ENCODE measurements around the gene TYROBP.
"Not testable (repeated sequence)": the region's sequence is repeated elsewhere in the genome, so short reads cannot be mapped to it uniquely, and the experiment has no call there.

TYROBP gene

DNA sequence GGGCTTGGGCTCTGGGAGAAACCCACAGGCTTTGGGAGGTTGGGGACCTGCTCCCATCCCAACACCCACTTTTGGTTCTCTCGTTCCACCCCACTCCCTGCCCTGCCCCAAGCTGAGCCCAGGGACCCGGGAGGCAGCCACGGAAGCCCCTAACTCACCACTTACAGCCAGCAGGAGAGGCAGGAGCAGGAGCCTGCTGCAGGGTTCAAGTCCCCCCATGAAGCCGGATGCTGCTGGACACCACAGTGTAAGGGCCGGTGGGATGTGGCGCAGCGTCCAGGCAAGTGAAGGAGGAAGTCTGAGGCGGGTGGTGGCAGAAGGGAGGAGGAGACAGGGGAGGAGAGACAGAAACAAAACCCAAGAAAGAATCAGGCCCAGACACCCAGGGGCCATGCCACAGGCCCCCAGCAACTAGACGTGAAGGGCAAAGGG, at the start of gene TYROBP:
TSS of gene TYROBP (minus strand) at position 286 of the 432 bp plus-strand sequence. CDS start at position 219, 67 bp downstream.
- no peak for DNase-seq (ENCODE audit: low read depth in 2 of 2)

DNA sequence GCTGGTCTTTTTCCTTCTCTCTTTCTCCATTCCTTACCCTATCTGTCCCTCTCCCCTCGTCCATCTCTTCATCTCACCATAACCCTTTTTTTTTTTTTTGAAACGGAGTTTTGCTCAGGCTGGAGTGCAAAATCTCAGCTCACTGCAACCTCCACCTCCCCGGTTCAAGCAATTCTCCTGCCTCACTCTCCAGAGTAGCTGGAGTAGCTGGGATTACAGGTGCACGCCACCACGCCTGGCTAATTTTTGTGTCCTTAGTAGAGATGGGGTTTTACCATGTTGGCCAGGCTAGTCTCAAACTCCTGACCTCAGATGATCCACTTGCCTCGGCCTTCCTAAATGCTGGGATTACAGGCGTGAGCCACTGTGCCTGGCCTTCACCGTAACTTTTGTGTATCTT, 49.3 kb upstream of the TYROBP start:
- not testable (repeated sequence) for DNase-seq (ENCODE audit: low read depth in 2 of 2)

DNA sequence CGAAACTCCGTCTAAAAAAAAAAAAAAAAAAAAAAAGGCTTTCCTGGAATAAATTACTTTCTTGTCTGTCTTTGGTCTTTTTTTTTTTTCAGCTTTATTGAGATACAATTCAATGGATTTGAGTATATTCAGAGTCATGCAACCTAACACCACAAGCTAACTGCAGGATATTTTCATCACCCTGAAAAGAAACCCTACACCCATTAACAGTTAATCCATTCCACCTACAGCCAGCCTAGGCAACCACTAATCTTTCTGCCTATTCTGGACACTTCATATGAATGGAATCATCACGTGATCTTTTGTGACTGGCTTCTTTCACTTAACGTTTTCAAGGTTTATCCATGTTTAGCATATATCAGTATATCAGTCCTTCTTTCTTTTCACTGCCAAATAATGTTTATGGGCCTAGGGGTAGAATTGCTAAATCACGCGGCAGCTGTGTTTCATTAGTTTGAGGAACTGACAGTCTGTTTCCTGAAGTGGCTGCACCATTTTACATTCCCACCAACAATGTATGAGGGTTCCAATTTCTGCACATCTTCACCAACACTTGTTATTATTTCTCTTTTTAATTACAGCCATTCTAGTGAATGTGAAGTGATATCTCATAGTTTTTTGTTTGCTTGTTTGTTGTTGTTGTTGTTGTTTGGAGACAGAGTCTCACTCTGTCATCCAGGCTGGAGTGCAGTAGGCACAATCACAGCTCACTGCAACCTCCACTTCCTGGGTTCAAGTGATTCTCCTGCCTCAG, 48.0 kb upstream of the TYROBP start:
- DNase-seq (ENCODE audit: low read depth in 2 of 2), result no peak

DNA sequence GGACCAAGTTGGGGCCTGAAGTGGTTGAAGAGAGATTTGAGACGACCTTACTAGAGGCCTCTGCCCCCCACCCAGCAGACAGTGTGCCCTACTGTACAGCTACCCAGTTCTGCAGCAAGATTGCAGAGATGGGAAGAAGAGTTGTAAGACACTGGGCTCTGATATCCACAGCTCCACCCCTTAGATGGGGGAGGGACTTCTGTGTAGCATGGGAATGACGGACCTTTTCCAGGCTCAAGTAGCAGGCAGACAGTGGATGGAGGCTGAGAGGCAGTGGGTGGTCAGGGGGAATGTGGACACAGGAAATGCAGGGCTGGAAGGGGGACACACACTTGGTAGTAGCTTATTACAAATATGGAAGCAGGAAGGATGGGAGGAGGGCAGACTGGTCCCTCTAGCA, 41.0 kb upstream of the TYROBP start:
- DNase-seq (ENCODE audit: low read depth in 2 of 2), result no peak

DNA sequence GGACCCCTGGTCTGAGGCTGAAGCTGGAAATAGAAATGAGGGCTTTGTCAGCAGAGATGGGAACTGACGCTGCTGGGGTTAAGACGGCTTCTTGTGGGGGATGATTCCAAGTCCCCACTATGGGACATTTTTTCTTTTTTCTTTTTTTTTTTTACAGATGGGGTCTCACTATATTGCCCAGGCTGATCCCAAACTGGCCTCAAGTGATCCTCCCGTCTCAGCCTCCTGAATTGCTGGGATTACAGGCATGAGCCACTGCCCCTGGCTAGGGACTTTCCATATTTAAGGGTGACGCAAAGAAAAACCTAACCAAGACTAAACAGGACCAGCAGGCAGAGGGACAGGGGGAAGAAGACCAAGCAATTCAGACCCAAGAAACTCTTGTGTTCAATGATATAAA, 38.1 kb upstream of the TYROBP start:
- no peak for DNase-seq (ENCODE audit: low read depth in 2 of 2)

DNA sequence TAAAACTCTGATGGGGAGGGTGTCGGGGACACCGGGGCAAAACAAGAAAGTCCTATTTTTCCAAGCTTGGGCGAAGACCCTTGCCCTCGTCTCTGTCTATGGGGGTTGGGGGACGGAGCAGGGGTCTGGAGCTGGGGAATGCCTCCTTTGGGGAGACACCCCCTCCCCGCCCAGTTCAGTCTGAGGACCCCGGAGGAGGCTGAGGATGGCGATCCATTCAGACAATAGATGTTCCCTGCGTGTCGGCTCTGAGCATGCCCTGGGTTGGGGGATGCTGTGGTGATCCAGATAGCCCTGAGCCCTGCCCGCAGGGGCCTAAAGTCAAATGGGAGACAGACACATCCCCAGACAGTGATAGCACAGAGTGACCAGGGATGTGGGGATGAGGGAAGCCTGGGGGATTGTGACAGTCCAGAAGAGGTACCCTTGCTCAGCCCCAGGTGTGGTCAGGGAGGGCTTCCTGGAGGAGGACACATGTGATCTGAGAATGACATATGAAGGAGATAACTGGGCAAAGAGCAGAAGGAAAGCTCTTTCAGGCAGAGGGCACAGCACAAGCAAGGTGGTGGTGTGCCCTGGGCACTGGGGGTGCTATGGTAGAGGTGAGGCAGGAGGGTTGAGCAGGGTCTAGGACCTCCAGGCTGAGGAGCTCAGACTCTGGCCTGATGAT, 37.2 kb upstream of the TYROBP start:
- DNase-seq (ENCODE audit: low read depth in 2 of 2), result no peak

DNA sequence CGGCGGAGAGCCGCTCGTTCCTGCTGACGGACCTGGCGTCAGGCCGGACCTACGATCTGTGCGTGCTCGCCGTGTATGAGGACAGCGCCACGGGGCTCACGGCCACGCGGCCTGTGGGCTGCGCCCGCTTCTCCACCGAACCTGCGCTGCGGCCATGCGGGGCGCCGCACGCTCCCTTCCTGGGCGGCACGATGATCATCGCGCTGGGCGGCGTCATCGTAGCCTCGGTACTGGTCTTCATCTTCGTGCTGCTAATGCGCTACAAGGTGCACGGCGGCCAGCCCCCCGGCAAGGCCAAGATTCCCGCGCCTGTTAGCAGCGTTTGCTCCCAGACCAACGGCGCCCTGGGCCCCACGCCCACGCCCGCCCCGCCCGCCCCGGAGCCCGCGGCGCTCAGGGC, 36.5 kb upstream of the TYROBP start:
- no peak for DNase-seq (ENCODE audit: low read depth in 2 of 2)

DNA sequence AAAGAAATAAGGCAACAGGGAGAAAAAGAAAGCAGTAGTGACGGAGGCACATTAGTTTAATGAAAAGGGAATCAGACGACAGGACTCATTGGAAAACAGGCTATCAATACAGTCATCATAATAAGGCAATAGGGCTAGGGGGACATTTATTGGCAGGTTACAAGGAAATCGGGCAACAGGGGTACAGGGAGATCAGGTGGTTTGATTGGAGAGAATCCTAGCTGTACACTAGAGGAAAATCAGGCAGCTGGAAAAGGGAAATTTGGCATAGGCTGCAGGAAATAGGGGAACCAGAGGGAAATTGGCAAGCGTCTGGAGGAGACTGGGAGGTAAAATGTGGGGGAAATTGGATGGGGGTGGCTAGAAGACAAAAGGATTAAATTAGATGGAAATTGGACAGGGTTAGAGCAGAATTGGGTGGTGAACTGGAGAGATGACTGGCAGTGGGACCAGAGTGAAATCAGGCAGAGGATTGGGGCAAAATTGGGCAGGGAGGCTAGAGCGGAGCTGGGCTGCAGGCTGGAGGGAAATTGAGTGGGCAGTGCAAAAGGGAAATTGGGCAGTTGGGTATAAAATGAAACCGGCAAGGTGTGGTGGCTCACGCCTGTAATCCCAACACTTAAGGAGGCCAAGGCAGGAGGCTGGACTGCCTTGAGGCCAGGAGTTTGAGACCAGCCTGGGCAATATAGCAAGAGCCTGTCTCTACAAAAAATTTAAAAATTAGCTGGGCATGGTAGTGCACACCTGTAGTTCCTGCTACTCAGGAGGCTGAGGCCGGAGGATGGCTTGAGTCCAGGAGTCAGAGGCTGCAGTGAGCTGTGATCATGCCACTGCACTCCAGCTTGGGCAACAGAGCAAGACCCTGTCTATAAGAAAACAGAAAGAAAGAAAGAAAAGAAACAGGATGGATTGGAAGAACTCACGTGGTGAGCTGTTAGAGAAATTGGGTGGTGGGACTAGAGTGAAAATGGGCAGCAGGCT, 35.5 kb upstream of the TYROBP start:
- DNase-seq (ENCODE audit: low read depth in 2 of 2), result no peak

DNA sequence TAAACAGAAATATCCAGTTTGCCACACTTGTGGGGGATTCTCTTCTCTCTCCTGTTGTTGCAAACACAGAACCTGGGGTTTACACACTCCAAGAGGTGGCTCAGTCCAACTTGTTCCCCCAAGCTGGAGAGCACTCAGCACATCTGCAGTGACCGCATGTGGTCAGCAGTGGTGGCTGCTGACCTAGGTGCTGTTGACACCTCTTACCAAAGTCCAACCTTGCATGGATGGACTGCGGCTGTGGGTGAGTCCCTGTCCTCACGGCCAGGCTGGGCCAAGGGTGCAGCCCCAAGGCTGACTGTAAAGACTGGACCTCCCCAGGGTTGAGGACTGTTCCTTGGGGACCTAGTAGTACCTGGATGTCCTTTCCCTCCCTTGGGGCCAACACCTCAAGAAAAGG, 34.1 kb upstream of the TYROBP start:
- DNase-seq (ENCODE audit: low read depth in 2 of 2), result no peak

DNA sequence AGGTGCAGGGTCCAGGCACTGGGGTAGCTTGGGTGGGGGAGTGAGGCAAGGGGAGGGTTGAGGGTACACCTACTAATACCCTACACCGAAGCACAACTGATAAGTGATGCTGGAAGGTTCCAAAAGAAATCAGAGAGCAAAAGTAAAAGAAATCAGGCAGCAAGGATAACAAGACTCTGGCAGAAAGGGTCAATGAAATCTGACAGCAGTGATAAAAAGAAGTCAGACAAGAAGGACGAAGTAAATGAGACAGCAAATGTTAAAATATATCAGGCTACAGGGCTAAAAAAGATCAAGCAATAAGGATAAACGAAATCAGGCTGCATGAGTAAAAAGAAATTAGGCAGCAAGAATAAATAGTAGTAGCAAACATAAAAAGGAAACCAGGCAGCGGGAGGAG, 32.7 kb upstream of the TYROBP start:
- no peak for DNase-seq (ENCODE audit: low read depth in 2 of 2)

DNA sequence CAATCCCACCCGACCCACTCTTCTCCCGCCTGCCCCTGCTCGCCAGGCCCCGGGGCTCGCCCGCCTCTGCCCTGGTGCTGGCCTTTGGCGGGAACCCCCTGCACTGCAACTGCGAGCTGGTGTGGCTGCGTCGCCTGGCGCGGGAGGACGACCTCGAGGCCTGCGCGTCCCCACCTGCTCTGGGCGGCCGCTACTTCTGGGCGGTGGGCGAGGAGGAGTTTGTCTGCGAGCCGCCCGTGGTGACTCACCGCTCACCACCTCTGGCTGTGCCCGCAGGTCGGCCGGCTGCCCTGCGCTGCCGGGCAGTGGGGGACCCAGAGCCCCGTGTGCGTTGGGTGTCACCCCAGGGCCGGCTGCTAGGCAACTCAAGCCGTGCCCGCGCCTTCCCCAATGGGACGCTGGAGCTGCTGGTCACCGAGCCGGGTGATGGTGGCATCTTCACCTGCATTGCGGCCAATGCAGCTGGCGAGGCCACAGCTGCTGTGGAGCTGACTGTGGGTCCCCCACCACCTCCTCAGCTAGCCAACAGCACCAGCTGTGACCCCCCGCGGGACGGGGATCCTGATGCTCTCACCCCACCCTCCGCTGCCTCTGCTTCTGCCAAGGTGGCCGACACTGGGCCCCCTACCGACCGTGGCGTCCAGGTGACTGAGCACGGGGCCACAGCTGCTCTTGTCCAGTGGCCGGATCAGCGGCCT, 32.1 kb upstream of the TYROBP start:
- no peak for DNase-seq (ENCODE audit: low read depth in 2 of 2)

DNA sequence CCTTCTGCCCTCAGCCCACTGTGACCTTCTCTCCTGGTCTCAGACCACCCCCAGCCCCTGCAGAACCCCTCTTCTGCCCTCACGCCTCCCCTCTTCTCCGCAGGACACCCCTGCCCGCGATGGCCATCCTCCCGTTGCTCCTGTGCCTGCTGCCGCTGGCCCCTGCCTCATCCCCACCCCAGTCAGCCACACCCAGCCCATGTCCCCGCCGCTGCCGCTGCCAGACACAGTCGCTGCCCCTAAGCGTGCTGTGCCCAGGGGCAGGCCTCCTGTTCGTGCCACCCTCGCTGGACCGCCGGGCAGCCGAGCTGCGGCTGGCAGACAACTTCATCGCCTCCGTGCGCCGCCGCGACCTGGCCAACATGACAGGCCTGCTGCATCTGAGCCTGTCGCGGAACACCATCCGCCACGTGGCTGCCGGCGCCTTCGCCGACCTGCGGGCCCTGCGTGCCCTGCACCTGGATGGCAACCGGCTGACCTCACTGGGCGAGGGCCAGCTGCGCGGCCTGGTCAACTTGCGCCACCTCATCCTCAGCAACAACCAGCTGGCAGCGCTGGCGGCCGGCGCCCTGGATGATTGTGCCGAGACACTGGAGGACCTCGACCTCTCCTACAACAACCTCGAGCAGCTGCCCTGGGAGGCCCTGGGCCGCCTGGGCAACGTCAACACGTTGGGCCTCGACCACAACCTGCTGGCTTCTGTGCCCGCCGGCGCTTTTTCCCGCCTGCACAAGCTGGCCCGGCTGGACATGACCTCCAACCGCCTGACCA, 31.4 kb upstream of the TYROBP start:
- no peak for DNase-seq (ENCODE audit: low read depth in 2 of 2)

DNA sequence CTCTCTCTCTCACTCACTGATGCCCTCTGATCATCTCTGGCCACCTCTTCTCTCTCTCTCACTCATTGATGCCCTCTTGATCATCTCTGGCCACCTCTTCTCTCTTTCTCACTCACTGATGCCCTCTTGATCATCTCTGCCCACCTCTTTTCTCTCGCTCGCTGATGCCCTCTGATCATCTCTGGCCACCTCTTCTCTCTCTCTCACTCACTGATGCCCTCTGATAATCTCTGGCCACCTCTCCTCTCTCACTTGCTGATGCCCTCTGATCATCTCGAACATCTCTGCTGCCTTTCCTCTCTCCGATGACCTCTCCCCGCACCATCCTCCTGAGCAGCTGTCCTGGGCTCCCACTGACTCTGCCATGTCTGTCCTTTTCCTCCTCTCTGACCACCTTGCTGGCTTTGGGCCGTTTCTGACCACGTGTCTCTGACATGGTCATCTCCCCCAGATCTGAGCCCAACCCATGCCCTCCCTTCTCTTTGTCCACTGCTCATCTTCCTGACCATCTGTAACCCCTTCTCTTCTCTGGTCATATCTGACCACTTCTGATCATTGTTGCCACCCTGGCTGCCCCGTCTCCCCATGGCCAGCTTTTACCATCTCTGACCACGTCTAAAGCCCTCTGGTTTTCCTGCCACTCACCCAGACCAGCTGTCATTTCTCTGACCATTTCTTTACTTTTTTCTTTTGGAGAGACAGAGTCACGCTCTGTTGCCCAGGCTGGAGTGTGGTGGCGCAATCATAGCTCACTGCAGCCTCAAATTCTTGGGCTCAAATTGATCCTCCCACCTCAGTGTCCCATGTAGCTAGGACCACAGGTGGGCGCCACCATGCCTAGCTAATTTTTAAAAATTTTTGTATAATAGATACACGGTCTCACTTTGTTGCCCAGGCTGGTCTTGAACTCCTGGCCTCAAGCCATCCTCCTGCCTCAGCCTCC, 30.5 kb upstream of the TYROBP start:
- no peak for DNase-seq (ENCODE audit: low read depth in 2 of 2)

DNA sequence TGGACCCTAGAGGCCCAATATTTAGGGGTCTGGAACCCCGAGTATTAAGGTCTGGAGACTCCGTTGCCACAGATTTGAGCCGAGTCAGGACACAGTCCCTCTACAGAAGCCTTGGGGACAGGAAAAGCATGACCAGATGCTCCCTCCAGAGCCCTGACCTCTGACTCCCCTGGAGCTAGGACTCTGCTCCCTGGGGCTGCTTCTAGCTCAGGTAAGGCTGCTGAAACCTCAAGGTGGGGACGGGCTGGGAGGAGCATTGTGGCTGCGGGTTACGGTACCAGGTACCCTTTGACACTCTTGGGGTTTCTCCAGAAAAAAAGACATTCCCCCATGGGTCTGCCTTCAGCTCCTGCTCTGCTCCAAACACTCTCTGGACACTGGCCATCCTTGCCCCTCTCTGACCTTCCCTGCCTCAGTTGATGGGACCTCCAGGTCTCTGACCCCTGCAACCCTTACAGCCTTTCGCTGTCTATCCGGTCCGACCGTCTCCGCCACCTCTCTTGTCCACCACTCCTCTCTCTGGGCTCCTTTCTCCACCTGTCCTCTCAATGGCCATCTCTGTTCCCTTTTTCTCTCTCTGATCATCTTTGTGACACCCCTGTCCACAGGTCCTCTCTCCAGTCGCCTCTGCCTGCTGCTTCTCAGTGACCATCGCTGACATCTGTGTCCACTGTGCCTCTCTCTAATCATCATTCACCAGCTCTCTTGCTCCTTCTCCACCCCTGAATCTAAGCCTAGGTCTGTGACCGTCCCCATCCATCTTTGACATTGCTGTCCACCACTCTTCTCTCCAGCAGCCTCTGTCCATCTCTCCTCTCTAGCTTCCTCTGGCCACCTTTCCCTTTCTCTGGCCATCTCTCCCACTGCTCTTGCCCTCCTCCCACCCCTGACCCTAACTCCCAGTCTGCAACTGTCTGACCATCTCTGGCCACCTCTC, 29.5 kb upstream of the TYROBP start:
- no peak for DNase-seq (ENCODE audit: low read depth in 2 of 2)

DNA sequence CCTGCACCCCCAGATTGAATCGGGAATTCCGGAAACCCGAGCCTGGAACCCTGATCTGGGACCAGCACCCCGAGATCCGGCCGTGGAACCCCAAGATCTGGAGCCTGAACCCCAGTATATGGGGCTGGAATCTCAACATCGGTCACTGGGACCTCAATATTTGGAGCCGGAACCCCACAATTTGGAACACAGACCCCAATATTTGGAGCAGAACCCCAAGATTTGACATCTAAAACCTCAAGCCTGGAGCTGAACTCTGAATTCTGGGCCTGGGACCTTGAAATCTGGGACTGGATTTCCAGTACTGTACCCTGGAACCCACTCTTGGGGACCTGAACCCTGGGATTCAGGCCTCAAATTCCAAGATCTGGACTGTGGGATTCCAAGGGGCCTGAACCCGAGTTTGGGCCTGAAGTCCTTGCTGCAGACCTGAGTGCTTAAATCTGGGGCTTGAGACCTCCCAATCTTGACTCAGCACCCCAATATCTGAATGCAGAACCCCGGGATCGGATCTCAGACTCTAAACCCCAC, 28.7 kb upstream of the TYROBP start:
- DNase-seq (ENCODE audit: low read depth in 2 of 2), result no peak

DNA sequence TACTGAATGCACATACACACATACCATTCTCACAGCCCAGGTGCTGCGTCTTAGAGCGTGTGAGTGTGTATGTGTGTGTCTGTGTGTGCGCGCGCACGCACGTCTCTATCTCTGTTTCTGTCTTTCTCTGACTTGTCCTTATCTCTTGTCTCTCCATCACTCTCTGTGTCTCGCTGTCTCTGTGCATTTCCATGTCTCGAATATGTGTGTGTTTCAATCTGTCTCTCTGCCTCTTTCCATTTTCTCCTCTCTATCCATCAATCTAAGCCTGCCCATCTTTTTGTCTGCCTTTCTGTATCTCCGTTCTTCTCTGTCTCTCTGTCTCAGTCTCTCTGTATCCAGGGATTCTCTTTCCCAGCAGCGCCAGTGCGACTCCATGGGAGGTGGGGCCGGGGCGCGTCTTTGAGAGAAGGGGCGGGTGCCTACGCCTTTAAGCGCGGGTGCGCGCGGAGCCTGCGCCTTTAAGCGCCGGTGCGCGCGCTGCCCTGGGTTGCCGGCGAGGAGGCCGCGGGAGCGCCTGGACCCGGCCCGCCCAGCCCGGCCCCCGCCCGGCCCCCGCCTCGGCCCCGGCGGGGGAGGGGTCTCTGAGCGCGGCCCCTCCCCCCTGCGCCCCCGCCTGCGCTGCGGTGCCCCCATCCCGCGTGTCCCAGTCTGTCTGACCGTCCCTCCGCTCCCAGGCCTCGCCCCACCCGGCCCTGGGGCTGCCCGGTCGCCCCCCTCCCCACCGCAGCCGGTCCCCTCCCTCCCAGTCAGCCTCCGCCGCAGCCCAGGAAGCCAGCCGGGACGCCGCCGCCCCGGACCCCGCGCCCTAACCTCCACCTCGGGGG, 28.0 kb upstream of the TYROBP start, which contains the start of gene LRFN3:
TSS of gene LRFN3 (plus strand) at position 464 of the 827 bp plus-strand sequence. CDS start 3,052 bp downstream, outside the sequence.
- DNase-seq (ENCODE audit: low read depth in 2 of 2), result peak; percentile 48 to 51

DNA sequence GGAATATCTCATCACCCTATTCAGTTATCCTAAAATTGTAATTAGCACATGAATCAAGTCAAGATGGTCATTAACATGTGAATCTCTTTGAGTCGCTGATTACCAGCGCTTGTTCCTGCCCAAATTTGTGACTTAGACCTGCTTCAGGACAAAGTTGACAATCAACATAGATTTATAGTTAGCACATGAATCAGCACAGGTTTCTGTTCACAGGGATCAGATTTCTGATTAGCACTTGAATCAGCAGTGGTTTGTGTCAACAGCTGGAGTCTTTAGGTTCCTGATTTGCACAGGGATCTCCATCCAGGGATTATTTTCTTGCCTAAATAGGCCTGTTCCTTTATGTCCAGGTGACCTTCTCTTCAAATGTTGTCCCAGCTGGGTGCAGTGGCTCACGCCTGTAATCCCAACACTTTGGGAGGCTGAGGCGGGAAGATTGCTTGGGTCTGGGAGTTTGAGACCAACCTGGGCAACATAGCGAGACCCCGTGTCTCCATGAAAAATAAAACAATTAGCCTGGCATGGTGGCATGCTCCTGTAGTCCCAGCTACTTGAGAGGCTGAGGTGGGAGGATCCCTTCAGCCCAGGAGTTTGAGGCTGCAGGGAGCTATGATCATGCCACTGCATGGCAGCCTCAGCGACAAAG, 24.3 kb upstream of the TYROBP start:
- no peak for DNase-seq (ENCODE audit: low read depth in 2 of 2)
